ENCODE results near the gene CAMK1. TPM values are rescaled to one million over a fixed set of nuclear protein-coding genes. Genes with fewer than 3 reads are reported as not detected.

The CAMK1 gene
- total RNA-seq = 28.7 and 38.7 TPM in 2 replicates

DNA sequence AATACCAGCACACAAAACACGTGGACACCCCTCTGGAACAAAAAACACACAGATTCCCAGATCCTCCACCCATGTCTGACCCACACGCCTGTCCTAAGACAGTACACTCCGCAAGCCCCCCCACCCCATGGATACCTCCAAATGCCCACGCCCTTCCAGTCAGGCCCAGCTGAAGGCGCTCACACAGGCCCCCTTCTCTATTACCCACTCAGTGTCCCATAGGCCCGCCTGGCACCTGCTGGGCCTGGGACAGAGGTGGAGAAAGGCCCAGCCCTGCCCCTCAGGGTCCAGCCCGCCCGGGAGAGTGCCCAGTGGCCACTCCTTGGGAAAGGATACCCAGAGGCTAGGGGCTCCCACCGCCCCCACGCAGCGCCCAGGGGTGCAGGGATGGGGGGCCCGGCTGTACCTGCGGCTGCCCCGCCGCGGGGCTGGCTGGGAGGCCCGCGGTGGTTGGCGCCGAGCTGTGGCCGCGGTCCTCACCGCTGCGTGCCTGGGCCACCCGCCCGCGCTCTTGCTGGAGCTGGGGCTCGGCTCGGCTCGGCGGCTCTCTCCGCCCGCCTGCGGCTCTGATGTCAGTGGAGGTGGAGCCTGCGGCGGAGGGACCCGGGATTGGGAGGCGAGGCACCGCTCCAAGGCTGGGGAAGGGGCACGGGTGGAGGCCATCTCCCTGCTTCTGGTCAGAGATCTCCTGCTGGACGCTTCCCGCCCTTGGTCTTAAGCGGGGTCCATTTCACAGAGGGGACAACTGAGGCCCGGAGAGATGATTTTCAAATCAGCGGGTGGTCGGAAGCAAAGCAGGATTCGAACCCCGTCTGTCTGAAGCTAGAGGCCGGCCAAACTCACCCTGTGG lies at the start of gene CAMK1:
Gene CAMK1, minus strand, starts transcription at position 522 of the 850 bp plus-strand sequence. CDS start 2,198 bp downstream, outside the sequence.
- no peak for DNase-seq (ENCODE audit: low read depth)

DNA sequence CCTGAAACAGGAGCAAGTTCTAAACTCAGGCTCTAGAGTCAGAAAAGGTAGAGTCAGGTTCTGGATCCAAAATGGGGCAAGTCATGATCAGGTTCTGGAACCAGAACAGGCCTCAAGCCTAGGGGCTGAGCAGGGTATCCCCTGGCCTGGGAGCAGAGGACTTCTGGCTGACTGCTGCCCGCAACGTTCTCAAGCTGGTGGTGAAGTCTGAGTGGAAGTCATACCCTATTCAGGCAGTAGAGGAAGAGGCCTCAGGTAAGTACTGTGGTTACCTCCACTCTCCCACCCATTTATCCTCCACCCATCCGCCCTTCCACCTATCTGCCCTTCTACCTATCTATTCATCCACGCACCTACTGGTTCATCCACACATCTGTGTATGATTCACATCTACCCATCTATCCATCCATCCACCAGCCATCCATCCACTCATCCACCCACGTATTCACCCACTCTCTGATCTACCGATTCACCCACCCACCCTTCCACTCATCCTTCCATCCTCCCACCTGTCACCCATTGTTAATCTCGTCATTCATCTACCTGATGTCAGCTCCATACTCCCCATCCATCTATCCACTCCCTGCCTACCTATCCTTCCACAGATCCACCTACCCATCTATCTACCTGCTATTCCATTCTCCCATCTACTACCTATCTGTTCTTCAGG lies 49.1 kb upstream of the CAMK1 start:
- DNase-seq (ENCODE audit: low read depth) = no peak

DNA sequence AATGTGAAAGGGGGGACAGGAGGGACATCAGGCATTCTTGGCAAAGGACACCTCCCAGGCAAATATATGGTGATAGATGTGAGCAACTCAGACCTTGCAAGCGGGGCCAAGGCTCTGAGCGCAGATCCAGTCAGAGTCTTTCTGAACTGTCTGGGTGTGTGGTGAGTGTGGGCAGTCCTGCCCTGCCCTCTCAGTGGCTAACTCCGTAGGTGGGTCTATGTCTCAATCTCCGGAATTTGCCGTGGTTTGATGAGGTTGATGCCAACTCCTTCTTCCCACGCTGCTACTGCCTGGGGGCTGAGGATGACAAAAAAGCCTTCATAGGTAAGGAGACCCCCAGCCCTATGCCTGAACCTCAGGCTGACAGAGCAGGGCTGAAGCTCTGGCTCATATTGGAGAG lies 47.7 kb upstream of the CAMK1 start:
- DNase-seq (ENCODE audit: low read depth) = no peak

DNA sequence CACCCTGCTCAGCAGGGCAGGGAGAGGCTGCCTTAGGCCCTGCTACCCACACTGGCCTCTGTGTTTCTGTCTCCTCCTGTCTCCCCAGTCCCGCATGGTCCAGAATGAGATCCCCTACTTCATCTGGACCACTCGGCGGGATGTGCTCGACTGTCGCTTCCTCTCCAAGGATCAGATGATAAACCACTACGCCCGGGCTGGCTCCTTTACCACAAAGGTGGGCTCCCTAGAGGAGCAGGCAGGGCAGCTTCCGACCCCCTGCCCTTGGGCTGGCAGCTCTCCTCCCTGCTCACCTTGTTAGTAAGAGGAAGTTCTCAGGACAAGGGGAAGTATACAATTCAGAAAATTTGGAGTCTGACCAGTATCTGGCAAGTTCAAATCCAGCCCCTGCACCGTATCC lies 46.2 kb upstream of the CAMK1 start:
- DNase-seq (ENCODE audit: low read depth) = no peak

DNA sequence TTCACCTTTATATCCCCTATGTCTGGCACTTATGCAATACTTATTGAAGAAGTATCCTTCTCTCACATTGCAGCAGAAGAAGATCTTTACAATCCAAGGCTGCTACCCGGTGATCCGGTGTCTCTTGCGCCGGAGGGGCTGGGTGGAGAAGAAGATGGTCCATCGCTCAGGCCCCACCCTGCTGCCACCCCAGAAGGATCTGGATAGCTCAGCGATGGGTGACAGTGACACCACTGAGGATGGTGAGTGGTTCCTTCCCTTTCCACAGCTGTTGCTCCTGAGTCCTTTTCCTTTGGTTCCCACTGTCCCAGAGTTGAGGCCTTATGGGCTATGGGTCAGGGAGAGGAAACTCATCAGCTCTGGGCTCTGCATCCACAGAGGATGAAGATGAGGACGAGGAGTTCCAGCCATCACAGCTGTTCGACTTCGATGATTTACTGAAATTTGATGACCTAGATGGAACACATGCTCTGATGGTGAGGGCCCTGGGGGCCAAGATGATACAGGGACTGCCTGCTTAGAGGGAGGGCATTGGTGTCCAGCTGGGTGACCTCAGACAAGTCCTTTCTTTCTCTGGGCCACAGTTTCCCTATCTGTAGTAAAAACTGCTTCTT lies 43.2 kb upstream of the CAMK1 start:
- DNase-seq (ENCODE audit: low read depth) = no peak

DNA sequence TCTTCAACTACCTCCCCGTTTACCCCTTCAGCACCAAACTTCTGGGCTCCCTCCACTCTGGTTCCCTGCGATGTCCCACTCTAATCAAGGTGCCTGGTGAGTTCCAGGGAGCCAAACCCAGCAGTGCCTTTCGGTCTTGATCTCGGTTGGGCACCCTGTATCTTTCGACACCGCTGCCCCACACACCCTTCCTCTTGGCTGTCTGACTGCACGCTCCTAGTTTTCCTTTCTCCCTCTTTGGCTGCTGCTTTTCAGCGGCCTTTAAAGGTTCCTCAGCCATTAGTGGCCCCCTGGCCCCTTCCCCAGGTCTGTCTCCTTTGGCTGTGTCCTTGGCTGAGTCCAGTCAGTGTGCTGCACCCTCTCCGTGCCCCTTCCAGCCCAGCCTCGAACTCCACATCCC lies 41.1 kb upstream of the CAMK1 start:
- no peak for DNase-seq (ENCODE audit: low read depth)

DNA sequence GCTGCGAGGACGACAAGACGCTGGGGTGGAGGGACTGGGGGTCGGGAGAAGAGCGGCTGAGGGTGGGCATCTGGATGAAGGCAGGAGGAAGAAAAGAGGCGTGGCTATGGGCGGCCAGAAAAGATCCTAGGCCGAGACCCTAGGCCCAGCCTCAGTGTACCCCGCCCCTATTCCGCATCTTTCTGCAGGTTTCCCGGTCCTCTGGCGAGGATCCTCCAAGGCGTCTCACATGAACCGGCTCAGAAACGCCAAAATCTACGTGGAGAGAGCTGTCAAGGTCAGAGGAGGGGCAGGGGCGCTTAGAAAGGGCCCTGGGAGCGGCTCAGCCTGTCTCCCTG lies 40.7 kb upstream of the CAMK1 start:
- DNase-seq (ENCODE audit: low read depth) = no peak

DNA sequence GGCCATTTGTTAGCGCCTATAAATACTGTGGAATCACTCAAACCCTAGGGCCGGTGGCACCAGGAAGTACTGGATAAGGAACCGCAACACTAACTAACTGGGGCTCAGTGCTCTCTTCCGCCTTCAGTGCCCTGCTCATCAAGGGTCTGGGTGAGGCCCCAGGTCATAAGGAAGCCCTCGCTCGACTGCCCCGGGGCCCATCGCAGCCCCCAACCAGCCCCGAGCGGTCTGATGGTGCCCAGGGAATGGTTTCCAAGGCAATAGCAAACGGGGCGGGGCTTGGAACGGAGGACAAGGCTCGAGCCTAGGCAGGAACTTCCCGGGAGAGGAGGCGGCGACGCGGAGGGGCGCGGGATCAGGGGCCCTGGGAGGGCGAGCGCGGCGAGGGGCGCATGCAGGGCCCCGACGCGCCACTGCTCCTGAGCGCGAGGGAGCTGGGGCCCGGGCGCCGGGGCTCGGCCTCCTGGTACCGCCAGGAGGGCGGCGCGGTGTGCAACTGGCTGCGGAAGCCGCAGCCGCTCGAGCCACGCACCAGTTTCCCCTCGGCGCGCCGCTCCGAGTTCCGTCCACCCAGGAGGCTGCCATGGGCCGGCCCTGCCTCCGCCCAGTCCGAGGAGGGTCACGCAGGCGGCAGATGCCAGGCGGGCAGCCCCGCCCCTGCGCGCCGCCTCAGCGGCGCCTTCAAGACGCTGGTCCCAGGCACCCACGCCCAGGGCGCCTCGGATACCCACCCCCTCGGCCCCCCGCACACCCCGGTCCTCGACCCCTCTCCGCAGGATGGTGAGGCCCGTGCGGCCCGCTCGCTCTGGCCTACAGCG lies 40.1 kb upstream of the CAMK1 start, which contains the start of gene TTLL3:
Gene TTLL3, plus strand, starts transcription at position 648 of the 818 bp plus-strand sequence. CDS start 400 bp downstream, outside the sequence.
- peak; percentile 42 for DNase-seq (ENCODE audit: low read depth)

DNA sequence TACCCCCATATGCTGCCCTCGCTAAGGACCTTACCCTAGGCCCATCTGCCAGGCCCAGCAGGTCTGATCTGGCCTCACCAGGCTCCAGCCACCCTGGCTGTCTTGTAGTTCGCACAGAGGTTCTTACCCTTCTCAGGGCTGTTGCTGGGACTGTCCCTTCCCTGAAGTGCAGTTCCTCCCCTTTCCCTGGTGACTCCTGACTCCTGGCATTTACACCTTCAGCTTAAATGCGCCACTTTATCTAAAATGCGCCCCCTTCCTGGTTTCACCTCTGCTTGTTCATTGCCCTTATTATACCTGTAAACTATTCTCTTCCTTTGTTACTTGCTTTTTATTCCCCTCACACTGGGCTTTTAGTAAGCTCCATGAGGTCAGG lies 39.5 kb upstream of the CAMK1 start:
- DNase-seq (ENCODE audit: low read depth) = no peak

DNA sequence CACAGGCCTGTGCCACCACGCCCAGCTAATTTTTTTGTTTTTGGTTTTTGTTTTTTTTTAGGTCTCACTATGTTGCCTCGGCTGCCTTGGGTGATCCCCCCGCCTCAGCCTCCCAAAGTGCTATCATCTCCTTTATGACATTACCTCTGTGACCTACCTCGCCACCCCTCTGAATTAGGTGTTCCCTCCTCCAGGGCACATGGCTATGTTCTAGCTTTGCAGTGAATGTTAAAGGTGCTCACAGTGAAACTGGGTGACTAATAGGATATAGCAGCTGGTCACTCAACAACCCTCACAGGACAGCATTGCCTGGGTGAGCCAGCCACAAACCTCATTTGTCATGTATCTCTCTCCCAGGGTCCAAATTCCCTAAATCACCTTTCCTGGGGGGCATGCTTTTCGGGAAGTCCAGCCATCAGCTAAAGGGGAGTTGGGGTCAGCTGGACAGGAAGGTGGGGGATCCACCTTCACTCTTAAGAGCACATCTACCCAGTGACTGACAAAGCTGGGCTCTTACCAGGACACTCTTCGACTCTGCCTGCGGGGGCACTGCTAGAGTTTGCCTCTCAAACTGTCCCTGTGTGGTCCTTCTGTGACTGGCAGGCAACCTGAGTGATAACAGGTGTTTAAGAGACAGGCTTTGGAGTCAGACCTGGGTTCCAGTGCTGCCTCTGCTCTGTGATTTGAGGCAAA lies 38.7 kb upstream of the CAMK1 start:
- DNase-seq (ENCODE audit: low read depth) = peak; percentile 62

DNA sequence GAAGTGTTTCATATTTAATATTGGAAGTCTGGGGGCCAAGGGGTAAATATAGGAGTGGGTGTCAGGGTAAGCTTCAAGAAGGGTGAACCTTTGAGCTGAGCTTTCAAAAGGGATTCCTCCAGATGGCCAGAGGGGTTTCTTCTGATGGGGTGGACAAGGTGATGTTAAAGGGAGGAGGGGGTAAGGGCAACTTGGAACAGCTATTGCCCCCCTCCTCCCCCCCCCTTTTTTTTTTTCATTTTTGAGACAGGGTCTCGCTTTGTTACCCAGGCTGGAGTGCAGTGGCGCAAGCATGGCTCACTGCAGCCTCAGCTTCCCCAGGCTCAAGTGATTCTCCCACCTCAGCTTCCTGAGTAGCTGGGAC lies 38.2 kb upstream of the CAMK1 start:
- DNase-seq (ENCODE audit: low read depth) = no peak

DNA sequence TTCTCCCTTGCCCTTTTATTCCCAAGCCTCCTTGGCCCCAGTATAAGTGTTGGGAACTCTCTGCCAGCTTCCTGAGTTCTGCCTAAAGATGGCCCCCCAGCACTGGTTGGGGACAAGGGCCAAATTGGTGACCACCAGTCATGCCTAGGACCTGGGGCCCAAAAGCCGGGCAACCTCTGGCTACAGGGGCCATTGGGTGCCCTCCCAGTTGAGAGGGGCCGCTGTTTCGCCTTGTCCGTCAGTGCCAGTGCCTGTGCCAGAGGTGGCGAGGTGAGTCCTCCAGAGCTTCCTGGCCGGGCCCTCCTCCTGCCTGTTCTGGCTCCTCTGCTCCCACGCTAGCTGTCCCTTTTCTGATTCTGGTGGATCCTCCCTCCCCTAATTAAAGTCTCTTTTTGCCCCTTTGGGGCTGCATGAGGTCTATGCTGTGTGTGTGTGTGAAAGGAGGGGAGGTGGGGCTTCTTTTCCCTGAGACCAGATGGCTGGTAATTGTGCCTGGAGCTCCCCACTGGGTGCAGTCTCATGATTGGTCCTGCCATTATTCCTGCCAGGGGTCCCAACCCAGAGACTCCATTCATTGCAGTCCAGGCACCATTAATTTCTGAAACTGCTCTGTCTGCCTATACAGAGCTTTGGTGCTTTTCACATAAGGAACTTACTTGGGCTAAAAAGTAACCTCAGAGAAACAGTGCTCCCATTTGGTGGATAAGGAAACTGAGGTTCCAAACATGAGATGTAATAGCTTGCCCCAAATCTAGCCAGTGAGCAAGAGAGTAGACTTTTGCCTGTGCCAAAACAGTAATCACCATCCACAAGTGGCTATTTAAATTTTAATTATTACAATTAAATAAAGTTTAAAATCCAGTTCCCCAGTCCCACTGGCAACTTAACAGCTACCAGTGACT lies 37.2 kb upstream of the CAMK1 start:
- no peak for DNase-seq (ENCODE audit: low read depth)

DNA sequence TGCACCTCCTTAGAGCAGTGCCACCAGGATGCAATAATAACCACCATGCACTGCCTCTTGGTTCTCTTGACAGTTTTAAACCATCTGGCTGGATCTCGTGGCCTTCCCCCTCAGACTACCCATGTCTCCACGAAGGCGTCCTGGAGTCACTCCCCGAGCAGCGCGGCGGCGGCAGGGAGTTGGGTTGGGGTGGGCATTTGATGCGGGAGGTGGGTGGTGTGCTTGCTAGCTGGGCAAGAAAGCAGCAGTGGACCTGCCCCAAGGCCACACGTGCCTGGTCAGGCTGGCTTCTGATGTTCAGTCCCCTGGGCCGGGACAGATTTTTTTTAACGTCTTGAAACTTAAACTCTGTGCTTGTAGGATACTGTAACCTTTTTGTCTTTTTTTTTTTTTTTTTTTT lies 36.4 kb upstream of the CAMK1 start:
- no peak for DNase-seq (ENCODE audit: low read depth)

DNA sequence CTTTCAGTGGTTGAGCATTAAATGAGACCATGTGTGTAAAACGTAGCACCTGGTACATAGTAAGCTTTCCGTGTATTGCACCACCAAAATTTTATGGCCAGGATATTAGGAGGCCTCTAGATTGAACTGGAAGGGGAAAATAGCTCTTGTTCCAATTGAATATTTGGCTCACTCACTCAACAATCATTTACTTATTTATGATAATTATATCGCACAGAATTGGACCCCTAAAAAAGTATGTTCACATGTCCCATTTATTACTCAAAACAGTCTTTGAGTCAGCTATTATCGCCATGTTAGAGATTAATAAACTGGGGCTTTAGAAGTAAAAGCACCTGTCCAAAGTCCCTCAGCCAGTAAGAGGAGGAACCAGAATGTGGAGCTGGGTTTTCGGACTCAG lies 35.2 kb upstream of the CAMK1 start:
- no peak for DNase-seq (ENCODE audit: low read depth)

DNA sequence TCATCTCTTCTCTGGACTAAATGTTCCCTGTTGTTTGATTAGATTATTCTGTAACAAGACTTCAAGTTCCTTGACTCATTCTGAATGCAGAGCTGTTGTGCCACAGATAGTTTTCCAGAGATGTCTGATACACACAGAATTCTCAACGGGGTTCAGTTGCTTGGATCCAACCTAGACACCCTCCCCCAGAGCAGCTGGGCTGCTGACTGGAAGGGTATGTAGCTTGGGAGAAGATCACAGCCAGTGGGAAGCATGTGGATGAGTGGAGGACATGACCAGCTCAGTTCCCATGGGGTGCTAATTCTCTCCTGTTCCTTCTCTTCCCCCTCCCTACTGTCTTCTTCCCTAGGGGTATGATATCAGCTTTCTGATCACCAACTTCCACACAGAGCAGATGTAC lies 33.7 kb upstream of the CAMK1 start:
- DNase-seq (ENCODE audit: low read depth) = no peak

DNA sequence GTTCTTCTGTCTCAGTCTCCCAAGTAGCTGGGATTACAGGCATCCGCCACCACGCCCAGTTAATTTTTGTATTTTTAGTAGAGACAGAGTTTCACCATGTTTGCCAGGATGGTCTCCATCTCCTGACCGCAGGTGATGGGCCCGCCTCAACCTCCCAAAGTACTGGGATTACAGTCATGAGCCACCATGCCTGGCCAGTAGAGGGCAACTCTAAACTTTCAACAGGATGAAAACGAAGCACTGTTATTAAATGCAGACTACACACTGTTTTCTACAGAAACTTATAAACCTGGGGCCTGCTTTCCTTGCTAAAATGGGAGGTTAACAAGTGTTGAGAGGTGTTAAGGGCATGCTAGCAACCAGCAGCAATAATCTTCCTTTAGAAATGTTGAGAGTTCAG lies 30.8 kb upstream of the CAMK1 start:
- DNase-seq (ENCODE audit: low read depth) = no peak

DNA sequence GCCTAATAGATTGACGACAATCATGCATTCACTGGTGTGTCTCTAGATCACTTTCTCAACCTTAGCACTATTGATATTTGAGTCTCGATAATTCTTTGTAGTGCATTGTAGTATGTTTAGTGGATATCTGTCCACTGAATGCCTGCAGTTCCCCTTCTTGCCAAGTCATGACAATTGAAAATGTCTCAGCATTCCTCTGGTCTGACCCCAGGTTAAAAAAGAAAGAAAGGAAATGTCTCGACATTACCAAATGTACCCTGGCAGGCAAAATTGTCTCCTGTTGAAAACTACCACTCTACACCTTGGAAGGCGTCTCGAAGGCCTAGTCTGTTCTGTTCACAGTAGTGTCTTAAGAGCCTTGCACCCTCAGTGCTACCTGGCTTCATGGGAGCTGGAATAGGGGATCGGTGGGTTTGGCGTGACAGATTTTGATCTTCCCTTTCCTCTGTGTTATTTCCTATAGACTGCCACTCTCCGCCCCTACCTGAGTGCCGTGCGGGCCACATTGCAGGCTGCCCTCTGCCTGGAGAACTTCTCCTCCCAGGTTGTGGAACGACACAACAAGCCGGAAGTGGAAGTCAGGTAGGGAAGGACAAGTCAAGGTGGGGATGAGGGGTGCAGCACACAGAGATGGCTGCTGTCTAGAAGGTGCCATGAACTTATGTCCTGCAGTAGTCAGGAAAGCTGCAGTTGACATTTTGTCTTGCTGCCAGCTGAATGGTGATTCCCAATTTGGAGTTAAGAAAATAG lies 27.6 kb upstream of the CAMK1 start:
- DNase-seq (ENCODE audit: low read depth) = no peak

DNA sequence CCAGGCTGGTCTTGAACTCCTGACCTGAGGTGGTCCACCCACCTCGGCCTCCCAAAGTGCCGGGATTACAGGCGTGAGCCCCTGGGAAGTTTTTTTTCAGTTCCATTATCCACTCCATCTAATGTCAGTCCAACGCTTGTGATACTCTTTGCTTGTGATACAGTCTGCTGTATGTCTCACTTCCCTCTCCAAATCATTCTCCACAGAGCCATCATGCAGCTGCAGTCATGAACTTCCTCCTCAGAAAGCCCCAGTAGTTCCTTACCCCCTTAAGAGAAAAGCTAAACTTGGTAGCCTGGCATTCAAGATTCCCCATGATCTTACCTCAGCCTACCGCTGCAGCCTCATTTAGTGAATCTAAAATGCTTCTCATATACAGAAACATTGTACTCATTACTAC lies 25.5 kb upstream of the CAMK1 start:
- DNase-seq (ENCODE audit: low read depth) = no peak

DNA sequence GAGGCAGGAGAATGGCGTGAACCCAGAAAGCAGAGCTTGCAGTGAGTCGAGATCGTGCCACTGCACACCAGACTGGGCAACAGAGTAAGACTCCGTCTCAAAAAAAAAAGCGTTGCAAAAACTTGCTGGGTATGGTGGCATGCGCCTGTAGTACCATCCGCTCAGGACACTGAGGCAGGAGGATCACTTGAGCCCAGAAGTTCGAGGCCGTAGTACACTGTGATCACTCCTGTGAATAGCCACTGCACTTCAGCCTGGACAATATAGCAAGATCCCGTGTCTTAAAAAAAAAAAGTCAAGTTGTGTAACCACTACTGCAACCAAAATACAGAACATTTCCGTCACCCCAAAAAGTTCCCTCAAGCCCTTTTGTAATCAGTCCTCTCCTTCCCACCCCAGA lies 24.7 kb upstream of the CAMK1 start:
- no peak for DNase-seq (ENCODE audit: low read depth)

Measured in renal cortical epithelial cell (primary cell).